Caco-2 (cell line): ENCODE measurements around the gene CD300LB. TPM values are rescaled to one million over a fixed set of nuclear protein-coding genes. Genes with fewer than 3 reads are reported as not detected.

Experiments used
- BruUV-seq: library from RNA; stranded (reverse); fragments of 400-500 nt; replicated peaks from 2 replicates; lab custom pipeline; 2021; lab: Mats Ljungman, UMichigan
- CTCF ChIA-PET: fragments of 300-600 bp; sonication (Branson Sonifier 250); formaldehyde crosslinking; loops from one replicate; lab custom pipeline; 2022; ENCODE audit warnings: antibody characterized with exemption; lab: Charles Lee
- POLR2A ChIA-PET: fragments of 300-600 bp; sonication (Branson Sonifier 250); formaldehyde crosslinking; loops from one replicate; lab custom pipeline; 2022; ENCODE audit warnings: antibody characterized with exemption; lab: Charles Lee
- DNase-seq, 2 experiments: peaks; one replicate each; pipeline versions ENCODE4 v3.0.0 to v3.0.0-alpha.2; 2020 to 2022
- H3K27me3 ChIP-seq: replicated peaks from 2 replicates; pipeline ENCODE4 v1.6.0; 2011; ENCODE audit warnings: low read length; ENCODE audit not compliant: control insufficient read depth, insufficient read depth
- H3K36me3 ChIP-seq: 2 replicates; pipeline ENCODE4 v1.5.1; 2011; ENCODE audit warnings: low read length; ENCODE audit not compliant: control insufficient read depth, insufficient read depth
- H3K4me1 ChIP-seq: fragments of 250-450 bp; sonication (Bioruptor Pico); 2 replicates; pipeline ENCODE4 v1.5.1; 2020; ENCODE audit warnings: mild to moderate bottlenecking
- H3K4me3 ChIP-seq: 2 replicates; pipeline ENCODE4 v1.5.1; 2011; ENCODE audit warnings: low read depth, mild to moderate bottlenecking, control low read depth, low read length
- H3K9me3 ChIP-seq: fragments of 250-450 bp; sonication (Bioruptor Pico); 2 replicates; pipeline ENCODE4 v1.5.1; 2020; ENCODE audit warnings: mild to moderate bottlenecking, moderate library complexity
- H3K27ac Mint-ChIP-seq: one replicate; pipeline ENCODE4 v1.8.0; 2022; ENCODE audit warnings: mixed read lengths; ENCODE audit not compliant: unreplicated experiment
- H3K27me3 Mint-ChIP-seq: one replicate; pipeline ENCODE4 v1.8.0; 2022; ENCODE audit warnings: mixed read lengths; ENCODE audit not compliant: insufficient read depth, unreplicated experiment
- H3K36me3 Mint-ChIP-seq: one replicate; pipeline ENCODE4 v1.8.0; 2022; ENCODE audit warnings: mild to moderate bottlenecking, mixed read lengths; ENCODE audit not compliant: insufficient read depth, unreplicated experiment
- H3K4me1 Mint-ChIP-seq: one replicate; pipeline ENCODE4 v1.8.0; 2022; ENCODE audit warnings: low read depth, mixed read lengths; ENCODE audit not compliant: unreplicated experiment
- H3K4me3 Mint-ChIP-seq: one replicate; pipeline ENCODE4 v1.8.0; 2022; ENCODE audit warnings: mild to moderate bottlenecking, moderate library complexity, mixed read lengths; ENCODE audit not compliant: unreplicated experiment
- H3K9me3 Mint-ChIP-seq: one replicate; pipeline ENCODE4 v1.8.0; 2022; ENCODE audit warnings: mixed read lengths; ENCODE audit not compliant: unreplicated experiment
- intact Hi-C: fragments of 100-400 bp; cut with micrococcal nuclease; formaldehyde crosslinking; loops from one replicate; pipeline ENCODE4 v1.10.0; 2022; ENCODE audit not compliant: unreplicated experiment
- total RNA-seq: library from RNA; stranded (reverse); gene quantifications from 2 replicates; pipeline ENCODE4 v1.2.3, GENCODE V29; 2022
- TF ChIP-seq, protein P1 (sequence below), 2 experiments: fragments of 200-600 bp in 1 of 2; IDR thresholded peaks; 1 replicate in 1 of 2; 2 replicates in 1 of 2; pipeline versions ENCODE4 v1.5.1 to v1.8.0; 2011 to 2022; ENCODE audit warnings: antibody characterized with exemption in 1 of 2, control low read depth in 1 of 2, inconsistent platforms in 1 of 2, low read depth in 1 of 2, low read length in 1 of 2, mild to moderate bottlenecking in 1 of 2, moderate library complexity in 1 of 2; ENCODE audit not compliant: insufficient read depth in 1 of 2, severe bottlenecking in 1 of 2, unreplicated experiment in 1 of 2

The CD300LB gene
- total RNA-seq, 1 experiment from 2014 or later = not detected

DNA sequence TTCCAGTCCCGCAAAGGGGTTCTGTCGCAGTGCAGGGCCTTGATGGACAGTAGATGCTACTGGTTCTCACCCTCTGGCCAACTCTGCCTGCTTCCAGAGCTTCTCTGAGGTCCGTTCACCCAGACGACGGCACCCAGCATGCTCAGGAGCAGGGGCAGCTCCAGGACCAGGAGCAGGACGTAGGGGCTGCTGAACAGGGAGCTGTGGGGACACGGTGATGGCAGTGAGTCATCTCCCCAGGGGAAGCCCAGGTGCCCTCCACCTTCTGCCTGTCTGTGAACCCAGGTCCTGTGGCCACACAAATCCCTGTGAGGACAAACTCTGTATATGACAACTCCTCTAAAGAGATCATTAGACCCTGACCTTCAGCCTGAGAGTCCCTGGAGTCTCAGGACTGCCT, 18.1 kb upstream of the CD300LB start:
- DNase-seq = no peak
- intact Hi-C loops = no loop called here
- ChIA-PET CTCF (no interaction called here), POLR2A (no interaction called here)
- Mint-ChIP-seq H3K27me3 (peaks cover 25% of the 10 kb centered on the region), H3K9me3 (no peaks in the 10 kb centered on the region), H3K4me1 (no peaks in the 10 kb centered on the region), H3K27ac (no peak overlapping the region), H3K4me3 (no peak overlapping the region), H3K36me3 (peaks cover 4% of the 10 kb centered on the region)
- no TSS peak for BruUV-seq
- Histone ChIP-seq H3K4me1 (no peaks in the 10 kb centered on the region), H3K36me3 (no peaks in the 10 kb centered on the region), H3K9me3 (no peaks in the 10 kb centered on the region), H3K27me3 (no peaks in the 10 kb centered on the region), H3K4me3 (no peak overlapping the region)
- TF ChIP-seq, protein P1, sequence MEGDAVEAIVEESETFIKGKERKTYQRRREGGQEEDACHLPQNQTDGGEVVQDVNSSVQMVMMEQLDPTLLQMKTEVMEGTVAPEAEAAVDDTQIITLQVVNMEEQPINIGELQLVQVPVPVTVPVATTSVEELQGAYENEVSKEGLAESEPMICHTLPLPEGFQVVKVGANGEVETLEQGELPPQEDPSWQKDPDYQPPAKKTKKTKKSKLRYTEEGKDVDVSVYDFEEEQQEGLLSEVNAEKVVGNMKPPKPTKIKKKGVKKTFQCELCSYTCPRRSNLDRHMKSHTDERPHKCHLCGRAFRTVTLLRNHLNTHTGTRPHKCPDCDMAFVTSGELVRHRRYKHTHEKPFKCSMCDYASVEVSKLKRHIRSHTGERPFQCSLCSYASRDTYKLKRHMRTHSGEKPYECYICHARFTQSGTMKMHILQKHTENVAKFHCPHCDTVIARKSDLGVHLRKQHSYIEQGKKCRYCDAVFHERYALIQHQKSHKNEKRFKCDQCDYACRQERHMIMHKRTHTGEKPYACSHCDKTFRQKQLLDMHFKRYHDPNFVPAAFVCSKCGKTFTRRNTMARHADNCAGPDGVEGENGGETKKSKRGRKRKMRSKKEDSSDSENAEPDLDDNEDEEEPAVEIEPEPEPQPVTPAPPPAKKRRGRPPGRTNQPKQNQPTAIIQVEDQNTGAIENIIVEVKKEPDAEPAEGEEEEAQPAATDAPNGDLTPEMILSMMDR (IDR thresholded peaks at IDR 0.05; ENCODE audit: insufficient read depth in 1 of 2, low read depth in 1 of 2, low read length in 1 of 2, severe bottlenecking in 1 of 2, unreplicated experiment in 1 of 2) = no peak

DNA sequence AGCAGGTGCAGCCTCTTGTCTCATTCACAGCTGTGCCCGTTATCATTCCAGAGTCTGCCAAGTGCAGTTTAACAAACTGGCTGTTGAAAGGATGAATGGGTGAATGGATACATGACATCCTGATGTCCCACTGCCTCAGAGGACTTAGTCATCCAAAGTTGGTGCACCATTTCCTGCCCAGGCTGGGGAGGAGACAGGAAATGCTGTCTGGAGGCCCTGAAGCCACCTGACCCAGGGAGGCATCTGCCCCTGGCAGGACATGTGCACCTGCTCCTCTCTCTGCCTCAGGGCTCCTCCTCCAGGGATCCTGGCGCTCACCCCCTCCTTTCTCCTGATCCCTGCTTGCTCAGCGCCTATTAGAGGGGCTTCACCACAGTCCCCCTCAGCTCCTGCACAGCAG, 16.5 kb upstream of the CD300LB start:
- TF ChIP-seq, protein P1 (IDR thresholded peaks at IDR 0.05; ENCODE audit: insufficient read depth in 1 of 2, low read depth in 1 of 2, low read length in 1 of 2, severe bottlenecking in 1 of 2, unreplicated experiment in 1 of 2) = no peak
- Histone ChIP-seq H3K4me3 (no peak overlapping the region), H3K36me3 (no peaks in the 10 kb centered on the region), H3K27me3 (no peaks in the 10 kb centered on the region), H3K9me3 (no peaks in the 10 kb centered on the region), H3K4me1 (no peaks in the 10 kb centered on the region)
- no peaks in the 10 kb centered on the region for H3K4me1 Mint-ChIP-seq
- peaks cover 4% of the 10 kb centered on the region for H3K36me3 Mint-ChIP-seq
- intact Hi-C loops = no loop called here
- ChIA-PET POLR2A (no interaction called here), CTCF (no interaction called here)
- no TSS peak for BruUV-seq
- H3K27ac Mint-ChIP-seq = no peak overlapping the region
- DNase-seq = no peak
- H3K27me3 Mint-ChIP-seq = peaks cover 22% of the 10 kb centered on the region
- H3K4me3 Mint-ChIP-seq = no peak overlapping the region
- H3K9me3 Mint-ChIP-seq = no peaks in the 10 kb centered on the region

DNA sequence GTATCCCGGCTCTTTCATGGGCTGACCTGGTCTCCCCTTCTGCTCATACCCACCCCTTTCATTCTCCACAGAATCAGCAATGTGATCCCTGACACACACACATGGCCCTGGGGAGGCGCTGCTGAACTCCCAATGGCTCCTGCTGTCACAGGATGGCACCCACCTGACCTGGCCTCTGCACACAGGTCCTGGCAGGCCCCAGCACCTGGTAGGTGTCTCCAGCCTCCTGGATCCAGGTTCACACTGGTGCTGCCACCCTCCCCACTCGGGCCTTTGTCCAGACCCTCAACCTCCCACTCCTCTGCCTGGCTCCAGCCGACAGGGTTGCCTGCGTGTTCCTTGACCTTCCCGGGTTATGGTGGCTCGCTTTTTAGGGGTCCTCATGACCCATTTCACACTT, 16.0 kb upstream of the CD300LB start:
- H3K9me3 Mint-ChIP-seq = no peaks in the 10 kb centered on the region
- POLR2A ChIA-PET = no interaction called here
- no peaks in the 10 kb centered on the region for H3K27me3 ChIP-seq
- H3K4me3 Mint-ChIP-seq = no peak overlapping the region
- H3K4me3 ChIP-seq = no peak overlapping the region
- peaks cover 25% of the 10 kb centered on the region for H3K27me3 Mint-ChIP-seq
- CTCF ChIA-PET = no interaction called here
- DNase-seq = no peak
- TF ChIP-seq, protein P1 (IDR thresholded peaks at IDR 0.05; ENCODE audit: insufficient read depth in 1 of 2, low read depth in 1 of 2, low read length in 1 of 2, severe bottlenecking in 1 of 2, unreplicated experiment in 1 of 2) = no peak
- intact Hi-C loops = no loop called here
- H3K27ac Mint-ChIP-seq = no peak overlapping the region
- H3K9me3 ChIP-seq = no peaks in the 10 kb centered on the region
- peaks cover 4% of the 10 kb centered on the region for H3K36me3 Mint-ChIP-seq
- no peaks in the 10 kb centered on the region for H3K36me3 ChIP-seq
- H3K4me1 ChIP-seq = no peaks in the 10 kb centered on the region
- no TSS peak for BruUV-seq
- H3K4me1 Mint-ChIP-seq = no peaks in the 10 kb centered on the region
